SU-DHL-6 (cell line): ENCODE data around the gene SLC22A4.

Experiments
- H2AFZ ChIP-seq: fragments of 200-600 bp; sonication (generic); 2 replicates; pipeline ENCODE4 v1.6.1; 2014; ENCODE audit warnings: low read depth, mild to moderate bottlenecking, moderate library complexity, mixed read lengths, antibody characterized with exemption, low read length; ENCODE audit not compliant: severe bottlenecking
- H3F3A ChIP-seq: fragments of 200-600 bp; shearing (Covaris generic); 2 replicates; pipeline ENCODE4 v1.6.0; 2016; ENCODE audit warnings: antibody characterized with exemption, mild to moderate bottlenecking; ENCODE audit not compliant: insufficient read depth
- H3K27ac ChIP-seq: fragments of 200-600 bp; sonication (generic); 2 replicates; pipeline ENCODE4 v1.5.1; 2016; ENCODE audit warnings: low read depth, mild to moderate bottlenecking, low read length, moderate library complexity, mixed read lengths
- H3K27me3 ChIP-seq: fragments of 200-600 bp; sonication (generic), shearing (Covaris generic); 2 replicates; pipeline ENCODE4 v1.6.0; 2014; ENCODE audit warnings: mild to moderate bottlenecking, low read length
- H3K36me3 ChIP-seq: fragments of 200-600 bp; sonication (generic); 2 replicates; pipeline ENCODE4 v1.6.1; 2014; ENCODE audit warnings: mild to moderate bottlenecking, low read length, mixed read lengths
- H3K4me2 ChIP-seq: fragments of 300-600, 200-600 bp; shearing (Covaris generic), sonication (generic); 2 replicates; pipeline ENCODE4 v1.6.0; 2014; ENCODE audit warnings: low read length, low read depth, mild to moderate bottlenecking; ENCODE audit not compliant: poor library complexity, severe bottlenecking
- H3K4me3 ChIP-seq: fragments of 200-600 bp; sonication (generic); 2 replicates; pipeline ENCODE4 v1.5.1; 2014; ENCODE audit warnings: antibody characterized with exemption, low read length, mild to moderate bottlenecking, mixed read lengths; ENCODE audit not compliant: insufficient read depth, poor library complexity, severe bottlenecking
- H3K79me2 ChIP-seq: fragments of 200-600 bp; sonication (generic); 2 replicates; pipeline ENCODE4 v1.6.1; 2014; ENCODE audit warnings: mild to moderate bottlenecking, low read length, moderate library complexity; ENCODE audit not compliant: insufficient read depth
- H3K9ac ChIP-seq: fragments of 200-600 bp; sonication (generic); 2 replicates; pipeline ENCODE4 v1.7.0; 2014; ENCODE audit warnings: mild to moderate bottlenecking, low read length
- H3K9me2 ChIP-seq: fragments of 200-600 bp; sonication (generic); replicated peaks from 2 replicates; pipeline ENCODE4 v1.6.1; 2014; ENCODE audit warnings: low read length; ENCODE audit not compliant: insufficient read depth
- H3K9me3 ChIP-seq: fragments of 200-600 bp; sonication (generic); 2 replicates; pipeline ENCODE4 v1.6.1; 2014; ENCODE audit warnings: low read length, mixed read lengths; ENCODE audit not compliant: insufficient read depth
- H4K20me1 ChIP-seq: fragments of 200-600 bp; sonication (generic); 2 replicates; pipeline ENCODE4 v1.6.1; 2014; ENCODE audit warnings: low read depth, mild to moderate bottlenecking, antibody characterized with exemption, low read length, moderate library complexity, mixed read lengths
- EZH2phosphoT487 ChIP-seq: fragments of 200-600 bp; sonication (generic), shearing (Covaris generic); conservative IDR thresholded peaks from 2 replicates; pipeline ENCODE4 v1.6.1; 2018; ENCODE audit warnings: mild to moderate bottlenecking, antibody characterized with exemption, low read length, moderate library complexity, mixed read lengths
- TF ChIP-seq, protein P1 (sequence below): fragments of 200-600 bp; sonication (generic); IDR thresholded peaks from one replicate; pipeline ENCODE4 v1.5.1; 2017; ENCODE audit warnings: antibody characterized with exemption, mild to moderate bottlenecking, low read length, moderate library complexity; ENCODE audit not compliant: insufficient read depth, poor library complexity, severe bottlenecking

SLC22A4 gene

GRCh38 chr5:132322266-132322665, 28.1 kb downstream of the SLC22A4 start:
- Histone ChIP-seq H3K36me3 (no peaks in the 10 kb centered on the region), H3K4me3 (no peak overlapping the region), H3K27ac (no peak overlapping the region), H2AFZ (no peak overlapping the region), H3K9me2 (no peaks in the 10 kb centered on the region), H3K9me3 (no peaks in the 10 kb centered on the region), H3F3A (no peaks in the 10 kb centered on the region), H3K9ac (no peak overlapping the region), H4K20me1 (no peaks in the 10 kb centered on the region), H3K4me2 (no peak overlapping the region), H3K27me3 (no peaks in the 10 kb centered on the region; the same call in 1 of the 2 replicates), H3K79me2 (no peaks in the 10 kb centered on the region)
- TF ChIP-seq EZH2phosphoT487 = no peak
- TF ChIP-seq, protein P1, sequence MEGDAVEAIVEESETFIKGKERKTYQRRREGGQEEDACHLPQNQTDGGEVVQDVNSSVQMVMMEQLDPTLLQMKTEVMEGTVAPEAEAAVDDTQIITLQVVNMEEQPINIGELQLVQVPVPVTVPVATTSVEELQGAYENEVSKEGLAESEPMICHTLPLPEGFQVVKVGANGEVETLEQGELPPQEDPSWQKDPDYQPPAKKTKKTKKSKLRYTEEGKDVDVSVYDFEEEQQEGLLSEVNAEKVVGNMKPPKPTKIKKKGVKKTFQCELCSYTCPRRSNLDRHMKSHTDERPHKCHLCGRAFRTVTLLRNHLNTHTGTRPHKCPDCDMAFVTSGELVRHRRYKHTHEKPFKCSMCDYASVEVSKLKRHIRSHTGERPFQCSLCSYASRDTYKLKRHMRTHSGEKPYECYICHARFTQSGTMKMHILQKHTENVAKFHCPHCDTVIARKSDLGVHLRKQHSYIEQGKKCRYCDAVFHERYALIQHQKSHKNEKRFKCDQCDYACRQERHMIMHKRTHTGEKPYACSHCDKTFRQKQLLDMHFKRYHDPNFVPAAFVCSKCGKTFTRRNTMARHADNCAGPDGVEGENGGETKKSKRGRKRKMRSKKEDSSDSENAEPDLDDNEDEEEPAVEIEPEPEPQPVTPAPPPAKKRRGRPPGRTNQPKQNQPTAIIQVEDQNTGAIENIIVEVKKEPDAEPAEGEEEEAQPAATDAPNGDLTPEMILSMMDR = no peak

DNA sequence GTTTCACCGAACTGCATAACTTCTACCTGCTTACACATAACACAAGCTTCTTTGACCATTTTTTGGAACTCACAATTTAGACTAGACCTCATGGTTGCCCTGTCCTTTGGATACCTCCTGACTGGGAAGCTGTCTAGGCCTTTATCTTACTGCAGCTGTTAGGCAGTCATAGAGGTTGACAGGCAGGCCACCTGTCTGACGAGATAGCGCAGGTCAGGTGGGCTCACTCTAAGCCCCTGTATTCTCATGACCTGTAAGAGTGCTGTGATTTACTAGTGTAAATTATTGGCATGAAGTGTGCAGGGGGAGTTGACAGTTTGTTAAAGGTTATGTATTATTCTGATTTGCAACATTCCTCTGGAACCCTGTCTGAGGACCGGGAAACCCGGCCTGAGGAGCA, 29.0 kb downstream of the SLC22A4 start:
- H3F3A ChIP-seq = no peaks in the 10 kb centered on the region
- no peaks in the 10 kb centered on the region for H3K36me3 ChIP-seq
- H3K27ac ChIP-seq = no peak overlapping the region
- H3K9me3 ChIP-seq = no peaks in the 10 kb centered on the region
- no peaks in the 10 kb centered on the region for H3K9me2 ChIP-seq
- no peak overlapping the region for H3K9ac ChIP-seq
- H3K4me2 ChIP-seq = no peak overlapping the region
- H4K20me1 ChIP-seq = no peaks in the 10 kb centered on the region
- no peaks in the 10 kb centered on the region for H3K79me2 ChIP-seq
- TF ChIP-seq, protein P1 = no peak
- no peak for TF ChIP-seq EZH2phosphoT487
- H3K4me3 ChIP-seq = no peak overlapping the region
- H3K27me3 ChIP-seq = no peaks in the 10 kb centered on the region; the same call in 1 of the 2 replicates
- no peak overlapping the region for H2AFZ ChIP-seq

DNA sequence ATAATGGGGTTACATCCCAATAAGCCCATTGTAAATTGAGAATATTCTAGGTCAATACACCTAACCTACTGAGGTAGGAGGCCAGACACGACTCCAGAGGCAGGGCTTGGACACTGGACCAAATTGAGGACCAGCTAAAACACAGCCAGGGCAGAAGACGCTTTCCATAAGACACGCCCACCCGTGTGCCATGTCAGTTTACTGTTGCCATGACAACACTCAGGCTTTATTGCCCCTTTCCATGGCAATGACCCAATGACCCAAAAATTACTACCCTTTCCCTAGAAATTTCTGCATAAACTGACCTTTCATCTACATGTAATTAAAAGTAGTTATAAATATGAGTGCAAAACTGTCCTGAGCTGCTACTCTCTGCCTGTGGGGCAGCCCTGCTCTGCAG, 31.5 kb downstream of the SLC22A4 start:
- Histone ChIP-seq H3K79me2 (no peaks in the 10 kb centered on the region), H4K20me1 (no peaks in the 10 kb centered on the region), H3K36me3 (no peaks in the 10 kb centered on the region), H3F3A (no peaks in the 10 kb centered on the region), H3K27ac (no peak overlapping the region), H2AFZ (no peak overlapping the region), H3K4me2 (no peak overlapping the region), H3K9ac (no peak overlapping the region), H3K9me3 (no peaks in the 10 kb centered on the region), H3K27me3 (no peaks in the 10 kb centered on the region; the same call in 1 of the 2 replicates), H3K9me2 (no peaks in the 10 kb centered on the region), H3K4me3 (no peak overlapping the region)
- no peak for TF ChIP-seq EZH2phosphoT487
- TF ChIP-seq, protein P1 = no peak
